Activated CD8-positive, alpha-beta memory T cell treated with anti-CD3 and anti-CD28 coated beads, Interleukin-2, amount 50 U/mL, for 24 hours (primary cell): ENCODE results near the gene PRM2.

Experiments
- DNase-seq: peaks from one replicate; pipeline ENCODE4 v3.0.0-alpha.2; 2020; ENCODE audit errors: extremely low read depth

The PRM2 gene

DNA sequence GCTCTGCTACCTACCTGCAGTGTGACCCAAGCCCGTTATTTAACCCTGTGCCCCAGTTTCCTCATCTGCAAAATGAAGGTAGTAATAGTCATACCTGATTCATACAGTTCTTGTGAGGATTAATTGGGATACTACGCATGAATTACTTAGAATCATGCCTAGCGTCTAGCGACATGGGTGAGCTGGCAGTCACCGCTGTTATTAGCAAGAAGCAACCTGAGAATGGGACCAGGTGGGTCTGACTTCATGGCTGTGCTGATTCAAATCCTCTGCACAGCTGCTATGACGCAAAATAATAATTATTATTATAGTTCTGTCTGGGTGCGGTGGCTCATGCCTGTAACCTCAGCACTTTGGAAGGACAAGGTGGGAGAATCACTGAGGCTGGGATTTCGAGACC lies 28.1 kb downstream of the PRM2 start:
- no peak for DNase-seq

DNA sequence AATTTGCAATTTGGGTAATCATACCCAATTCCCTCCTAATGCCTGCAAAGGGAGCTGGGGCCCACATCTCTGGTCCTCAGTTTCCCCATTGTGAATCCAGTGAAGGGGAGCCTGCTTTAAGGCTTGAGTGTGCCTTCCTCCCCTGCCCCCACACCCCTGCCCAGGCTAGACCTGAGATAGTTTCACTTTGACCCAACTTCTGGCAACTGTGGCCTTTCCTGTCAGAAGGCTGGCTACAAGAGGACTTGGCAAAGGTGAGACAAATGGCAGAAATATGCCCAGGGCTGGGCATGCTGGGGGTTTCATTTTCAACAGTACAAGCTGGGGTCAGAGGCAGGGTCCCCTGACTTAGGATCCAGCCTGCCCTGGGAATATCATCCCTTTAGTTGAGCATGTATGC lies 30.3 kb downstream of the PRM2 start:
- no peak for DNase-seq

DNA sequence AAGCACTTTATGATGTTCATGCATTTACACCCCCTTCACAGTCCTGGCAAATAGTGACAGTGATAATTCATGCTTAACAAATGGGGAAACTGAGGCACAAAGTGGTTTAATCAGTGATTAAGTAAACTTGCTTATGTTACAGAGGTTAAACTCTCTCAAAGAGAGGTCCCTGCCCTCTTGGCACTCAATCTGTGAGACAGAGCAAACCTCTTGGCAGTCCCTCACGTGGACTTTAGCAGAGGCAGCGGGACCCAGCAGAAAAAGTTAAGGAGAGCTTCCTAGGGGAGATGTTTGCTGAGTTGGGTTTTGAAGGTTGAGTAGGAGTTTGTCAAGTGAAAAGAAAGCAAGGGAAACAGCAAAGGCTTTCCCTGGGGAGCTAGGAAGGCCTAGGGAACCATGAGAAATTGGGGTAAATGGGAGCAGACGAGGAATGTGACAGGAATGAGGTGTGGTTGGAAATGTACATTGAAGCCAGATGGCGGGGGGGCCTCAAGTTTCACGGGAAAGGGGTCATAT lies 31.0 kb downstream of the PRM2 start:
- no peak for DNase-seq

DNA sequence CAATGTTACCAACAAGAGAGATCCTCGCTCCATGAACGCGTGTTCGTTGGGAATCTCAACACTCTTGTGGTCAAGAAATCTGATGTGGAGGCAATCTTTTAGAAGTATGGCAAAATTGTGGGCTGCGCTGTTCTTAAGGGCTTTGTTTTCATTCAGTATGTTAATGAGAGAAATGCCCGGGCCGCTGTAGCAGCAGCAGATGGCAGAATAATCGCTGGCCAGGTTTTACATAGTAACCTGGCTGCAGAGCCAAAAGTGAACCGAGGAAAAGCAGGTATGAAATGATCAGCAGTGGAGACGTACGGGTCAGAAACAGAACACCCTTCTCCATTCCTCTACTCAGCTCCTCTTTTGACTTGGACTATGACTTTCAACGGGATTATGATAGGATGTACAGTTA lies 33.6 kb downstream of the PRM2 start:
- DNase-seq: no peak

DNA sequence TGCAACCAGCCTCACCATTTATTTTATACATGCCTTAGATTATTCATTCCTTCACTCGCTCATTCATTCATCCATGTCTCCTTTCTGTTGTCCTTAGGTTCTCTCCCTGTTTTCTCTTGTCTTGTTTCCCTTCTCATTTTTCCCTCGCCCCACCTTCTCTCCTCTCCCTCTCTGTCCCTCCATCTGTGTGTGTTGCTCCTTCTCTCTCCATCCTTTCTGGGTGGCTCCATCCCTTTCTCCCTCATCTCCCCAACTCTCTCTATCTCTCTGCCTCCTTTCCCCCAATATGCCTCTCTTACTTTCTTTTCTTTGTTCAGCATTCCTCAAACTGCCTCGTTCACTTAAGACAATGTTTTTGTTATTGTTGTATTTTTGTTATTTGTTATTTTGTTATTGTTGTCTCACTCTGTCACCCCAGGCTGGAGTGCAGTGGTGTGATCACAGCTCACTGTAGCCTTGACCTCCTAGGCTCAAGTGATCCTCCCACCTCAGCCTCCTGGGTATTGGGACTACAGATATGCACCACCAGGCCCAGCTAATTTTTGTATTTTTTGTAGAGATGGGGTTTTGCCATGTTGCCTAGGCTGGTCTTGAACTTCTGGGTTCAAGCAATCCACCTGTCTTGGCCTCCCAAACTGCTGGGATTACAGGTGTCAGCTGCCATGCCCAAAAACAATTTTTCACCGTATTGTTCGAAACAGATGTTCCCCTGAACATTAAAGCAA lies 34.6 kb downstream of the PRM2 start:
- DNase-seq: no peak

DNA sequence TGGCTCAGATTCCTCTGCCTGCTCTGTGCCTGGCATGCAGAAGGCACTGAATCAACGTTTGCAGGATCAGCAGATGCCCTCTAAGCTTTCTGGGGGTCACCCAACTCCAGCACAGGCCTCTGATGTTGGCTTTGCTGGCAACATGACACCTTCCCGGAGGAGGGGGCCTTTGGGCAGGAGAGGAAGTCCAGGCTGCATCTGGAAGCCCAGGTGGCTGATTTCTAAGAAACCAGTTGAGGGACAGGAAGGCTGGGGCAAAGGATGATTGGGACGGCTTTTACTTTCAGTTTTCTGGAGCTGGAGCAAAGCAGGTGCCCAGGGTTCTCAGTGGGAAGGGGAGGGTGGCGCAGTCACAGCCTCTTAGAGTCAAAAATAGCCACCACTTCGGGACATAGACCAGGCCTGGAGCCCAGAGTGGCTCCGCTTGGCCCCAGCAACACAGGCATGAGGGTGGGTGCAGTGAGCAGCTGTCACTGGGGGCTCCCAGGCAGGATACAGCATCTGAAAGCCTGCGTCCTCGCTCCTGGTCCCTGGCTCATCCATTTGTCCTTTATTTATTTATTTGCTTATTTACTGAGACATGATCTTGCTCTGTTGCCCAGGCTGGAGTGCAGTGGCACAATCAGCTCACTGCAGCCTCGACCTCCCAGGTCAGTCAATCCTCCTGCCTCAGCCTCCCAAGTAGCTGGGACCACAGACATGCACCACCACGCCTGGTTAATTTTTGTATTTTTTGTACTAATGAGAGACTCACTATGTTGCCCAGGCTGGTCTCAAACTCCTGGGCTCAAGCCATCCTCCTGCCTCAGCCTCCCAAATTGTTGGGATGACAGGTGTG lies 35.4 kb downstream of the PRM2 start:
- DNase-seq: no peak

DNA sequence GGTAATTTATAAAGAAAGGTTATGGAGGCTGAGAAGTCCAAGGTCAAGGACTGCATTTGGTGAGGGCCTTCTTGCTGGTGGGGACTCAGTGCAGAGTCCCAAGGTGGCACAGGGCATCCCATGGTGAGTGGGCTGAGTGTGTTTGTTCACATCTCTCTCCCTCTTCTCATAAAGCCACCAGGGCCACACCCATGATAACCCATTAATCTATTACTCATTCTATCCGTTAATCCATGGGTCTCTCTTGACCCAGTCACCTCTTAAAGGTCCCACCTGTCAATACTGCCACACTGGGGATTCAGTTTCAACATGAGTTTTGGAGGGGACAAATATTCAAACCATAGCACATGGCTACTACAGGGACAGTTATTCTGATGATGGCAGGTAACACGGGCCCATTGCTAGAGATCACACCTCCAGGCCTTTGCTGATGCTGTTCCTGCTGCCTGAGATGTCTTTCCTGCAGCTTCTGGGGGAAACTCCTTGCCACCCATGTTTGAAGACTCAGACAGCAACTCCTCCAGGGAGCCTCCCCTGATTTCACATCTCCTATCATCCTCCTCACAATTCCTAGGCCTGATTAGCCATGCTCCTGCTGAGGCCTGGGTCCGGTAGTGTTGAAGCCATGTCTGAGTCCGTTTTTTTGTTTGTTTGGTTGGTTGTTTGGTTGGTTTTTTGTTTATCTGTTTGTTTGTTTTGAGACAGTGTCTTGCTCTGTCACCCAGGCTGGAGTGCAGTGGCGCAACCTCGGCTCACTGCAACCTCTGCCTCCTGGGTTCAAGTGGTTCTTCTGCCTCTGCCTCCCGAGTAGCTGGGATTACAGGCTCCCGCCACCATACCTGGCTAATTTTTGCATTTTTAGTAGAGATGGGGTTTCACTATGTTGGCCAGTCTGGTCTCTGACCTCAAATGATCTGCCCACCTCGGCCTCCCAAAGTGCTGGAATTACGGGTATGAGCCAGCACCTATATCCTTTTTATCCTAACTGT lies 36.3 kb downstream of the PRM2 start:
- no peak for DNase-seq

DNA sequence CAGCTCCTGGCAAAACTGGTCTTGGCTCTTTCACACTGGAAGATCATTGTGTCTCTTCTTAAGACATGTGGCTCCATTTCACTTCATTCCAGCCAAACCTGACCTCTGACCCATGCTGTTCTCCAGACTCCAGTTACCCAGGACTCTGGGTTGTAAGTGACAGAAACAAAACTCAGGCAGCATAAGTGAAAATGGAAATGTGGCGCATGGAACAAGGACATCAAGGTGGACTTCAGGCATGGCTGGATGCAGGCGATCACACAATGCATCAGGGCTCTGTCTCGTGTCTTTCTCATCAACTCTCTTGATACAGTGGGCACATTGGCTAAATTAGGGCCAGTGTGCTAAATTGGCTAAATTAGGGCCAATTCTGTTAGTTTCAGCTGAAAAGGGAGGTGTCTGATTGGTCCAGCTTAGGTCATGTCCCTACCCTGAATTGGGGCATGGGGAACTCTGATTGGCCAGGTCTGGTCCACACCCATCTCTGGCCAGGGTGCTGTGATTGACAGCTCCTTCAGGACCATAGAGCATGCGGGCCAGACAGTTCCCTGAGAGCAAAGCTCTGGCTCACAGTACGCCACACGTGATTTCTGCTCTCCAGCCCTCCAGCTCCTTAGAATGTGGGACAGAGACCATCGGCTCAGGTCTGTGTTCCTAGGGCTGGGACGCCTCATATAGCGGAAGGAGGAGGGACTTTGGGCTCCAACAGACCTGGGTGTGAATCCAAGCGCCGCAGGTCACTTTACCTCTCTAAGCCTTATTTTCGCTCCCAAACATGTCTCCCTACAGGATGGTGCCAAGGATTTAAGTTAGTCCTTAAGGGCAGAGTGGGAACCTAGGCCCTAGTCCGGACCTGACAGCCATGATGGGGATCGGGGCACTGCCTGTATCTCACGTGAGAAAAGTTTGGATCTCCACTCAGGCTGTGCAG lies 37.7 kb downstream of the PRM2 start:
- DNase-seq: no peak

DNA sequence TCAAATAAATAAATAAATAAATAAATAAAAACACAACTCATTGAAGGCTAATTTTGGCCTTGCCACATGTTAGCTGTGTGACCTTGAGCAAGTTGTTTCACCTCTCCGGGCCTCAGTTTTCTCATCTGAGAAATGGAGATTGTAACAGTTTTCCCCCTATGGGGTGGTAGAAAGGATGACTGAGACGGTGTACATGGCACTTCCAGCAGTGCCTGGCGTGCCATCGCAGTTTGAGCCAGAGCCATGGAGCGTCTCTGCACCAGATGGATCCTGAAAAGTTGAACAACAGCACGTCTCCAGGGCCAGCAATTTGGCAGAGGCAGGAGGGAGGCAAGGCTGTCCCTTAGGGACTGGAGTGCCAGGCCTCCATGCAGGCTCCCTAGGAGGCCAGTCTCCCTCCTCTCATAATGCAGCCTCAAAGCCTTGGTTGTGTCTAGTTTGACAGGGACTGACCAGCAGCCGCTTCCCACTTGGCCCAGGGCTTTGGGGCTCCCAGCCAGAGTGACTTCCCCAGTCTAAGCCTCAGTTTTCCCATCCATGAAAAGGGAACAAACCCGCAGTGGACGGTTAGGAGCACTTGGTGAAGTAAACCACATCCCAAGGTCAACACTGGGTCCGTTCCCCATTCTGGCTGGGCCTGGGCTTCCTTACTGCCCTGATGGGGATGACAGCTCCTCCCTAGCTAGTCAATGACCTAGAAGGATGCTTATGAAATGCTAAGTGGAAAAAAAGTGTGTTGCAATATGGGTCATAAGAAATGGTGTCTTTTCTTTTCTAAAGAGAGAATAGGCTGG lies 39.6 kb downstream of the PRM2 start:
- no peak for DNase-seq

DNA sequence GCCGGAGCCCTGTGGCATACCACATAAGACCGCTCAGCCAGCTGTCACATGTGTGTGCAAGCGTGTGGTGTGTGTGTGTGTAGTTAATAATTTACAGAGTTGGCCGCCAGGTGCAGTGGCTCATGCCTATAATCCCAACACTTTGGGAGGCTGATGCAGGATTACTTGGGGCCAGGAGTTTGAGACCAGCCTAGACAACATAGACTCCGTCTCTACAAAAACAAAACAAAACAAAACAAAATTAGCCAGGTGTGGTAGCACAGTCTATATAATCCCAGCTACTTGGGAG lies 40.6 kb downstream of the PRM2 start:
- DNase-seq: no peak

DNA sequence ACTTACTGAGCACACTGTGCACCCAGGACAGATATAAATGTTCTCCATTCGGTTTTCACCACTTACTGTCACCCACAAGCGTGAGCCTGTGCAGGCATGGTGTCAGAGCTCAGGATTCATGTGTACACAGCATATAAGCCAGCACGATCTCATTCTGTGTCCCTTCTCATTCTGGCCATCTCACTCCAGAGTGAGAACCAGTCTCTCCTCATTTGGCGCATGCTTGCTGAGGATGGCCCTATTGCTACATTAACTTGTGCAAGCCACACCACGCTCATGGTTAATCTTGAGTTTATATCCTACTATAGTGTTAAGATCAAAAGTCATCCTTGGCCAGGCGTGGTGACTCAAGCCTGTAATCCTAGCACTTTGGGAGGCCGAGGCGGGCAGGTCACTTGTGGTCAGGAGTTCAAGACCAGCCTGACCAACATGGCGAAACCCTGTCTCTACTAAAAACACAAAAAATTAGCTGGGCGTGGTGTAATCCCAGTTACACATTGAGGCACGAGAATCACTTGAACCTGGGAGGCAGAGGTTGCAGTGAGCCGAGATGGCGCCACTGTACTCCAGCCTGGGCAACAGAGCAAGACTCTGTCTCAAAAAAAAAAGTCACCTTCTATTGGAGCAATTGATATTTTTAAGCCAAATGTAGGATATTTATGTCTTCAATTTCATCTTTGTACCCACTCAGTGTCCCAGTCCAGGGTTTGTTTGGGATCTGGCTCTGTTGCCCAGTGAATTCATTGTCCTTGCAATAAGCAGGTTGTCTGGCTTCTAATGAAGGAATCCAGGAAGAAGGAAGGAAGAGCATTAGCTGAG lies 41.2 kb downstream of the PRM2 start:
- DNase-seq: no peak

DNA sequence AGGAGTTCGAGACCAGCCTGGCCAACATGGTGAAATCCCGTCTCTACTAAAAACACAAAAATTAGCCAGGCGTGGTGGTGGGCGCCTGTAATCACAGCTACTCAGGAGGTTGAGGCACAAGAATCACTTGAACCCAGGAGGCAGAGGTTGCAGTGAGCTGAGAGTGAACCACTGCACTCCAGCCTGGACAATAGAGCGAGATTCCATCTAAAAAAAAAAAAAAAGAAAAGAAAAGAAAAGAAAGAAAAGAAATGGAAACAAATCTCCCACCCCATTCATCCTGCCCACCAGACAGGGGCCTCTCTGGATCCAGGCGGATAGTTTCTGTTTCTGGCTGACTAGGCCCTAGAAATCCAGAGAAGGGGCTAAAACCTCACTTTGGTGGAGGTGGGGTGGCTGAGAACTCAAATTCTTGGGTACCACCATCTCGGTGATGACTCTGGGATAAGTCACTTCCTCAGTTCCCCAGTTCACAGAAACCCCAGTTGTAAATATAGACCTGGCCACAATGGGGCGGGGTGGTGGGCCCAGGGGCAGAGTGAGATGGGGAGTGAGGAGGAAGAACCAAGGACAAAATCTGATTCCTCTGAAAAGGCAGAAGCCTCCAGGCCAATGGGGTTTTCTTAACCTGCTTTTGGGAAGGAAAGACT lies 42.4 kb downstream of the PRM2 start:
- no peak for DNase-seq

DNA sequence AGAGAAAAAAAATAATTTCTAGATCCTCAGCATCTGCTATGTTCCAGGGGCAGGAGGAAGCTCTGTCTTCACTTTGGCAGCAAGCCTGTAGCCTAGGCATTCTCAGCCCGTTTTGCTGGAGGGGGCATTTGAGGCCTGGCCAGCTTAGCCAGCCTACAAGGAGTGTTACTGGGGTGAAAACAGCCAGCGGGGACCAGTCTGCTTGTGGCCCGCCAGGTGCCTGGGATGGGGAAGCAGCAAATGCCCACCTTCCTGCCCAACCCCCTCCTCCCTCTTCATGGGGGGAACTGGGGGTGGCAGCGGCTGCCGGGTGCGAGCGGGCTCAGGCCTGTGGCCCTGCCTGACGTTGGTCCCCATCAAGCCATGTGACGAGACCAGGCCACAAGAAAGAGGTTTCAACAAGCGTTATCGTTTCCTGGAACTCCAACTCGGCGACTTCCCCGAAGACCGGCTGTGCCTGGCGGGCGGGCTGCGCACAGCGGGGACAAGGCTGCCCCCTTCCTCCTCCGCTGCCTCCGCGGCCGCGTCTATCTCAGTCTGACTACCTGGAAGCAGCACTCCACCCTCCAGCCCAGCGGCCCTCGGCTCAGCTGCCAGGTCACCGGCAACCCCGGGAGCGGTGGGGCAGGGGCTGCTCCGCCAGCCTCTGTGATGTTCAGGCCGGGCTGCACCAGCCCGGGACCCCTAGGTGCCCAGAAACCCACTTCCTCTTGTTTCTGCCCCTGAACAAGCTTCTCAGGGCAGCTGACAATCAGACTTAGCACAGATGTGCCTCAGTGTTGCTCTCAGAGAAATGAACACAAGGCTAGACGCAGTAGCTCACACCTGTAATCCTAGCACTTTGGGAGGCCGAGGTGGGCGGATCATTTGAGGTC lies 43.2 kb downstream of the PRM2 start:
- peak; percentile 86 for DNase-seq

DNA sequence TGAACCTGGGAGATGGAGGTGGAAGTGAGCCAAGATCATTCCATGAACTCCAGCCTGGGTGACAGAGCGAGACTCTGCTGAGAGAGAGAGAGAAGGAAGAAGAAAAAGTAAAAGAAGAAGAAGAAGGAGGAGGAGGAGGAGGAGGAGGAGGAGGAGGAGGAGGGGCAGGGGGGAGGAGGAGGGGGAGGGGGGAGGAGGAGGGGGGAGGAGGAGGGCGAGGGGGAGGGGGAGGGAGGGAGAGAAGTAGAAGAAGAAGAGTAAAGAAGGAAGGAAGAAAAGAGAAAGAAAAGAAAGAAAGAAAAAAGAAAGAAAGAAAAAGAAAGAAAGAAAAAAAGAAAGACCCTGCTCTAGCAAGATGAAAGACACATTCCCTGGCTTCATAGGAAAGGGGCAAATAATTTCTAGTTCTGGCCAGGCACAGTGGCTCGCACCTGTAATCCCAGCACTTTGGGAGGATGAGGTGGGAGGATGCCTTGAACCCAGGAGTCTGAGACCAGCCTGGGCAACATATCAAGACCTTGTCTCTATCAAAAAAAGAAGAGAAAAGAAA lies 43.9 kb downstream of the PRM2 start:
- DNase-seq: no peak

DNA sequence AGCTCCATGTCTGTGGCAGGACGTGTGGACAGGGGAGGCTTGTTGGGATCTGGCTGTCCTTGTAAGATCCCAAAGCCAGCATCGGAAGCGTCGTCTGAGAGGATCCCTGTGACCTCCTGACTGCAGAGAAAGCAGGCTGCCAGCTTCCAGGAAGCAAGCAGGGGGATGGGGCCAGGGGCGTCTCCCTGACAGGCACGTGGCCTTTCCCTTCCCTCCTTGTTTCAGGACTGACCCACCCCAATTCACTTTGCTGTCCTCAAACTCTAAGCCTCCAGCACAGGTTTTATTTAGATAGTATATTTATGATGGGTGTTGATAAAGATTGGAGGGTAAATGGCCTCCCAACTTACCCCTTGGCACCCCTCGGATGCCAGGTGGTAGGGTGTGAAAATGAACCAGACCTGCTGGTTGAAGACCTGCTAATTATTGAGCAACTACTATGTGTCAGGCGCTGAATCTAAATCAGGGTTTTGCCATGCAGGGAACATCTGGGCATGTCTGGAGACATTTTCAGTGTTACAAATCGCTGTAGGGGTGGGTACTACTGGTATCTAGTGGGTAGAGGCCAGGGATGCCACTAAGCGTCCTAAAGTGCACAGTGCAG lies 44.8 kb downstream of the PRM2 start:
- no peak for DNase-seq

DNA sequence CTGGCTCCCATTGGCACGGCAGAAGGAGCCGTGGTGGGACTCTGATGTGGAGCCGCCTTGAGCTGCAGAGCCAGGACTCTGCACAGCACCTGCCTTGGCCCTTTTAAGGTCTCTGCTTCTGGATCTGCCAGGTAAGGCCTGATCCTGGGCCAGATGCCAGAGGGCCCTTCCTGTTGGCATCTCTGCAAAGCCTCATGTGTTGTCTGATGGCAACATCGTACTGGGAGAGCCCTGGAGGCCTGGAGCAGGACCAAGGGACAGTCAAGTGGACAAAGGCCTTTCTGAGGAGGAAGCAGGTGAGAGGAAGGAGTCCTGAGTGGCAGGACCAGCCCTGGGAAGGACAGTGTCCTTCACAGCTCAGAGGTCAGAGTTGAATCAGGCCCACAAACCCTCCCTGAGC lies 46.4 kb downstream of the PRM2 start:
- no peak for DNase-seq

DNA sequence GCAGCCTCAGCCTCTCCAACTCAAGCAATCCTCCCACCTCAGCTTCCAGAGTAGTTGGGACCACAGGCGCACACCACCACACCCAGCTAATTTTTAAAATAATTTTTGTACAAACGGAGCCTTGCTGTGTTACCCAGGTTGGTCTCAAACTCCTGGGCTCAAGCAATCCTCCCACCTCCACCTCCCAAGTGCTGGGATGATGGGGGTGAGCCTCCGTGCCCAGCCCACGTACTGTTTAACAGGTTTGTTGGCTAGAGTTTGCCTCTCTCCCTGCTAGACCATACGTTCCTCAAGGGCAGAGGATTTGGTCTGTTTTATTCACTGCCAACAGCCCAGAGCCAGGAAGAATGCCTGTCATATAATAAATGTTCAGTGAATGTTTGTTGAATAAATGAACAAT lies 46.8 kb downstream of the PRM2 start:
- no peak for DNase-seq
